ENCODE results near the gene LILRB2.
"Not testable (repeated sequence)": the region's sequence is repeated elsewhere in the genome, so short reads cannot be mapped to it uniquely, and the experiment has no call there.

Gene LILRB2

DNA sequence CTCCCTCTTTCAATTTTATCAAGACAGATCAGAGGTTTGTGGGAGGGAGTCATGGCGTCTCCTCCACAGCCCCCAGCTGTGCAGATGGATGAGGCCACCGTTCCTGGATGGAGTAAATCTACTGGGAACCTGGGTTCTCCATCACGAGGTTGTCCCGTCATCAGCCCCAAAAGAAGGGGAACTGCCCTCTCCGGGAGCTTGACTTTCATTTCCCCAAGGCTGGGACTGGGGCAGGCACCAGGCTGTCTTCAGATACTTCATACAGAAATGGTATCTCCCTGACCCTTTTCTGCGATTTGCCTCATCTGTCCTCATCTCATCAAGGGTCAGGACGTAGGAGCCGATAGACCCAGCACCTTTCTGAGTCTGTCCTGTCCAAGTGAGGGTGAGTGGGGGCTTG lies 9.8 kb downstream of the LILRB2 start:
- DNase-seq: no peak

GRCh38 chr19:54268936-54269335 lies 12.0 kb downstream of the LILRB2 start:
- no peak for DNase-seq

- DNase-seq: peak; percentile 69 to 78
These were observed 14.8 kb downstream of the LILRB2 start for GRCh38 chr19:54266133-54266532.

GRCh38 chr19:54262470-54262869 lies 18.4 kb downstream of the LILRB2 start:
- no peak for DNase-seq

GRCh38 chr19:54262066-54262465 lies 18.8 kb downstream of the LILRB2 start:
- no peak for DNase-seq

- DNase-seq: no peak
These were observed 23.8 kb downstream of the LILRB2 start, which contains the start of gene LILRB5 for GRCh38 chr19:54257116-54257480. Gene LILRB5 (minus strand): TSS chr19:54257273. CDS start chr19:54257193, 80 bp downstream.

- no peak for DNase-seq
These were observed 24.4 kb downstream of the LILRB2 start for GRCh38 chr19:54256250-54257115.

- no peak for DNase-seq
These were observed 25.7 kb downstream of the LILRB2 start for GRCh38 chr19:54255105-54255775.

DNA sequence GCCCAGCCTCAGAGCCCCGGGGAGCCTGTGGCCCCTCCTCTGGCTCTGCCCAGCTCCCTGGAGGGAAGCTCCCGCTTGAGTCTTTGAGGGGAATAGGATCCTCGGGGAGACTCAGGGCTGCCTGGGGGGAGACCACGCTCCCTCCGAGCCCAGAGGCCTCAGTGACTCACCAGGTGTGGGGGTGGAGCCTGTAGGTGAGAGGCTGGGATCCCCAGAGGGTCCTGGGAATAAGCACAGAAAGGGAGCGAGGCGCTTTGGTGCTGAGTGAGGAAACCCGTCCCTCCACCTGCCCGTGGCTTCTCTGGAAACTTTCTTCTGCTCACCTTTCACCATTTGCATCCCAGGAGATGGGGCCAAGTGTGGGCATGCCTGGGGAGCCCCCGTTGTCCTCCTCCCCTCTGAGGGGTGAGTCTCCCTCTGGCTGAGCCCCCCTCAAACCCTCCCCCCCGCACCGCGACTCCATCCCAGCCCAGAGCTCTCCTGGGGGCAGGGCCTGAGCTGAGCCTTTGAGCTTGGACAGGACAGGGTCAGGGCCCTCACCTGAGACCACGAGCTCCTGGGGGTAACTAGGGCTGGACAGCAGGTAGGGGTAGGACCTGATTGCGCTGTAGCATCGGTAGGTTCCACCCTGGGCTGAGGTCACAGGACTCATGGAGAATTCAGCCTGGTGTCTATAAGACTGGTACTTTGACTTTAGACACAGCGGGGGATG lies 26.6 kb downstream of the LILRB2 start:
- DNase-seq: no peak

- no peak for DNase-seq
These were observed 27.3 kb downstream of the LILRB2 start for GRCh38 chr19:54253331-54254194.

DNA sequence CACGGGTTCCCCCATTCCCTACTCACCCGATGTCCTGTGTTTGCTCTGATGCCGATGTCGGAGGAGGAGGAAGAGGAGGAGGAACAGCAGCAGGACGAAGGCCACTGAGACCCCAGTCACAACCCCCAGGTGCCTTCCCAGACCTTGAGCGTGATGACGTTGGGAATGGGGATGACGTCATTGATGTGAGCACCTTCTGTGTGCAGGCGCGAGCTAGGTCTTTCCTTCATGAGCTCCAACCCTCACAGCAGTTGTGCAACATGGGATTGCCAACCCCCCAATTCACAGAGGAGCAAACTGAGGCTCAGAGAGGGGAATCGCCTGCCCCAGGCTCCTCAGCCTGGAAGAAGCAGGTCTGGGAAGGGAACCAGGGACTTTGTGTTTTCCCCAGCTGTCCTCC lies 28.1 kb downstream of the LILRB2 start:
- no peak for DNase-seq

GRCh38 chr19:54252243-54252642 lies 28.7 kb downstream of the LILRB2 start:
- no peak for DNase-seq

DNA sequence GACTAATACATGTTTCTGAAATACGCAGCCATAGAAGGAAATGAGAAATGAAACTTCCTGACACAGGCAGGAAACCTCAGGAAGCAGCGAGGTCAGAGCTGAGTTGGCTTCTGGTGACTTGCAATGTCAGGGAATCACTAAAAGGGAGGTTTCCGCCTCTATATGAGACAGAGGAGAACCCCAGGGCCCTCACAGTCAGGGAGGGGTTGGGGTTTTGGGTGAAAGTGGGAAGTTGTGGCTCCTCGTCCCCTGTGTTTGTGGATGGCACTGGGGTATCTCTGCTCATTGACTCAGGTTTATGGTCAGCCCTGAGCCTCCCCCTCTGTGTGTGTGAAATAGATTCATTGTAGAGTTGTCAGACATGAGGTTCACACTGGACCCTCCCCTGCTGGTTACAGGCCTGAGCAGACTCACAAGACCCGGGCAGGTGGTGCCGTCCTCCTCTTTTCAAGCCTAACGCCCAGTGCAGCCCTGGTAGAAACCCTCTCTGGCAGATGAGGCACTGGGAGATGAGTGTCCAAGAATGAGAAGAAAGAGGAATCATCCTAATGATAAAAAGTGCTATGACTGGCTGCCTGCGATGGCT lies 32.8 kb downstream of the LILRB2 start:
- peak; percentile 24 to 42 for DNase-seq

DNA sequence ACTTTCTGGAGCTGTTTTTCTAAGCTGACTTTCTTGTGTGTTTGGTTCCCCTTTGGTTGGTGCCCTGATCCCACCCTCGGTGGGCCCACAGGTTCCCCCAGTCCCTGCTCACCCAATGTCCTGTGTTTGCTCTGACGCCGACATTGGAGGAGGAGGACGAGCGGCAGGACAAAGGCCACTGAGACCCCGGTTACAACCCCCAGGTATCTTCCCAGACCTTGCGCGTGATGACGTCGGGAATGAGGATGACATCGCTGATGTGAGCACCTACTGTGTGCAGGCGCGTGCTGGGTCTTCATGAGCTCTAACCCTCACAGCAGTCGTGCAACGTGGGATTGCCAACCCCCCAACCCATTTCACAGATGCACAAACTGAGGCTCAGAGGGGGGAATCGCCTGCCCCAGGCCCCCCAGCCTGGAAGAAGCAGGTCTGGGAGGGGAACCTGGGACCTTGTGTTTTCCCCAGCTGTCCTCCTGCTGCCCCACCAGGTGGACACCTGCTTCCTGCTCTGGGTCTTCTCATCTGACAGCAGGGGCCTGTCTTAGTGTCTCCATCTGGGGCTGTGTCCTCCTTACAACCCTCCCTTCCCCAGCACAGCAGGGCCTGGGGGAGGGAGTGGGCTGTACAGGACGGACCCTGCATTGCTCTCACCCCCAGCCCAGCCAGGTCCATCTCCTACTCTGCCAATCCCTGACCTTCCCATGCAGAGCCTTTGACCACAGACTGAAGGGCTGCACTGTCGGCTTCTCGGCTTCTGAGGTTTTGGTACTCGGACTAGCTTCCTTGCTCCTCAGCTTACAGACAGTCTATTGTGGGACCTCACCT lies 33.6 kb downstream of the LILRB2 start:
- DNase-seq: no peak

- no peak for DNase-seq
These were observed 35.0 kb downstream of the LILRB2 start for GRCh38 chr19:54245936-54246335.

- not testable (repeated sequence) for DNase-seq
These were observed 37.1 kb downstream of the LILRB2 start for GRCh38 chr19:54243809-54244208.

- DNase-seq: not testable (repeated sequence)
These were observed 38.3 kb downstream of the LILRB2 start, which contains the start of gene LILRA6 for GRCh38 chr19:54242646-54243045. Gene LILRA6 (minus strand): TSS chr19:54242790.

- not testable (repeated sequence) for DNase-seq
These were observed 38.7 kb downstream of the LILRB2 start for GRCh38 chr19:54242234-54242633.

DNA sequence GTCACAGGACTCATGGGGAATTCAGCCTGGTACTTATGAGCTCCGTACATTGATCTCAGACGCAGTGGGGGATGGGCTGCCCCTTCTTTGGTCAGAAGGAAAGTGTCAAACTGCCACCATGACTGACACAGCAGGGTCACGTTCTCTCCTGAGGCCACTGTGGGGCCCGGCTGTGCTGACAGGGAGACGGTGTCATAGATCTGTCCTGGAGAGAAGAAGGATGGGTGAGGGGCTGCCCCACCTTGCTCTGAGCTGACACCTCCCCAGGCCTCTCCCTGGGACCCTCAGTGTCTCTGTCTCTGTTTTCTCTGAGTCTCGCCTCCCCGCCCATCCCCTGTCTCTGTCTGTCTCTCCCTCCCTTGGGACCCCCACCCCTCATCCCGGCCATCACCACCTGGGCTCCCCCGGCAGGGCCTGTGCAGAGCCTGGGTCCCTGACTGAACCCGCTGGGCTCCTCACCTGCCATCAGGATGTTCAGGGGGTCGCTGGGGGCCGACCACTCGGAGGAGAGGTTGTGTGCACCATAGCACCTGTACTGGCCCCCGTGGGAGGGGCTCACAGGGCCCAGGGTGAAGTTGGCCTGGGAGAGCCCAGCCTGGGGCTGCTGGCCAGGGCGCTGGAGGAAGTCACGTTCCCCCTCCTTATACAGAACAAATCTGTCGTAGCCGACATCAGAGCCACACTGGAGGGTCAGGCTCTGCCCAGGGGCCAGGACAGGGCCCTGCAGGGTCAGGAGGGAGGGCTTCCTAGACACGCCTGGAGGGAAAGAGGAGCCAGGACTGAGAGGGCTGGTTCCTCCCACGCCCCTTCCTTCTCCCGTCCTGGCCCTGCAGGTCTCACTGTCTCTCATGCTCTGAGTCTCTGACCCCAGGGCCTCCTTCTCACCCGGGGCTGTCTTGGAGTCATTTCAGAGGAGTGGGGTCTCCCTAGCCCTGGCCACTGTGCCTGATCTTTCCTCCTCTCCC lies 40.3 kb downstream of the LILRB2 start:
- not testable (repeated sequence) for DNase-seq

Measured in stimulated activated CD4-positive, alpha-beta T cell treated with anti-CD3 and anti-CD28 coated beads, Interleukin-2, amount 100 ng/mL, for 48 hours (primary cell).